ENCODE measurements around the gene NUMB.

GRCh38 chr14:73244541-73245290 lies 213.6 kb downstream of the NUMB start:
- TF ChIP-seq, protein P1, sequence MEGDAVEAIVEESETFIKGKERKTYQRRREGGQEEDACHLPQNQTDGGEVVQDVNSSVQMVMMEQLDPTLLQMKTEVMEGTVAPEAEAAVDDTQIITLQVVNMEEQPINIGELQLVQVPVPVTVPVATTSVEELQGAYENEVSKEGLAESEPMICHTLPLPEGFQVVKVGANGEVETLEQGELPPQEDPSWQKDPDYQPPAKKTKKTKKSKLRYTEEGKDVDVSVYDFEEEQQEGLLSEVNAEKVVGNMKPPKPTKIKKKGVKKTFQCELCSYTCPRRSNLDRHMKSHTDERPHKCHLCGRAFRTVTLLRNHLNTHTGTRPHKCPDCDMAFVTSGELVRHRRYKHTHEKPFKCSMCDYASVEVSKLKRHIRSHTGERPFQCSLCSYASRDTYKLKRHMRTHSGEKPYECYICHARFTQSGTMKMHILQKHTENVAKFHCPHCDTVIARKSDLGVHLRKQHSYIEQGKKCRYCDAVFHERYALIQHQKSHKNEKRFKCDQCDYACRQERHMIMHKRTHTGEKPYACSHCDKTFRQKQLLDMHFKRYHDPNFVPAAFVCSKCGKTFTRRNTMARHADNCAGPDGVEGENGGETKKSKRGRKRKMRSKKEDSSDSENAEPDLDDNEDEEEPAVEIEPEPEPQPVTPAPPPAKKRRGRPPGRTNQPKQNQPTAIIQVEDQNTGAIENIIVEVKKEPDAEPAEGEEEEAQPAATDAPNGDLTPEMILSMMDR (conservative IDR thresholded peaks at IDR 0.05; ENCODE audit: low read depth, low read length): no peak
- no peak for TF ChIP-seq POLR2A (IDR thresholded peaks at IDR 0.05; ENCODE audit: low read depth, low read length)
- no peak for TF ChIP-seq MAFK (IDR thresholded peaks at IDR 0.05; ENCODE audit: low read depth, low read length)
- TF ChIP-seq MAZ (IDR thresholded peaks at IDR 0.05; ENCODE audit: borderline replicate concordance, low read depth, low read length): no peak
- no peak for TF ChIP-seq CEBPB (IDR thresholded peaks at IDR 0.05; ENCODE audit: low read depth, low read length)
- TF ChIP-seq RAD21 (IDR thresholded peaks at IDR 0.05; ENCODE audit: low read length): no peak
- no peak for TF ChIP-seq MXI1 (IDR thresholded peaks at IDR 0.05; ENCODE audit: borderline replicate concordance, low read depth, low read length)
- TF ChIP-seq RCOR1 (IDR thresholded peaks at IDR 0.05; ENCODE audit: insufficient replicate concordance, low read length): no peak
- no peak for TF ChIP-seq BHLHE40 (IDR thresholded peaks at IDR 0.05; ENCODE audit: low read depth, low read length)
- TF ChIP-seq NFE2L2 (IDR thresholded peaks at IDR 0.05; ENCODE audit: low read depth, low read length): no peak
- no peak for TF ChIP-seq USF2 (IDR thresholded peaks at IDR 0.05; ENCODE audit: low read depth, low read length)
- TF ChIP-seq CHD1 (IDR thresholded peaks at IDR 0.05; ENCODE audit: low read depth, low read length): no peak

All from IMR-90 (cell line).